AG04449 (cell line): ENCODE data around the gene PRMT5.

Experiments
- CTCF ChIA-PET: fragments of 350-600 bp; formaldehyde crosslinking; extraction: SDS; loops from one replicate; lab custom pipeline; 2021; ENCODE audit warnings: antibody characterized with exemption; lab: Yijun Ruan, JAX
- POLR2A ChIA-PET: fragments of 400-600, 350-600 bp; formaldehyde crosslinking; extraction: SDS; loops from one replicate; lab custom pipeline; 2020; ENCODE audit warnings: antibody characterized with exemption, inconsistent platforms; lab: Yijun Ruan, JAX
- DNase-seq: peaks from one replicate; pipeline ENCODE4 v3.0.0-alpha.2; 2010; ENCODE audit warnings: low read depth, low spot score
- H3K4me3 ChIP-seq: 2 replicates; pipeline ENCODE4 v1.5.1; 2011; ENCODE audit warnings: low read depth, mild to moderate bottlenecking, control low read depth, low read length
- TF ChIP-seq, protein P1 (sequence below): IDR thresholded peaks from one replicate; pipeline ENCODE4 v1.5.1; 2011; ENCODE audit warnings: mild to moderate bottlenecking, moderate library complexity, low read length, control low read depth, inconsistent platforms; ENCODE audit not compliant: insufficient read depth; ENCODE audit errors: missing control alignments

The PRMT5 gene

DNA sequence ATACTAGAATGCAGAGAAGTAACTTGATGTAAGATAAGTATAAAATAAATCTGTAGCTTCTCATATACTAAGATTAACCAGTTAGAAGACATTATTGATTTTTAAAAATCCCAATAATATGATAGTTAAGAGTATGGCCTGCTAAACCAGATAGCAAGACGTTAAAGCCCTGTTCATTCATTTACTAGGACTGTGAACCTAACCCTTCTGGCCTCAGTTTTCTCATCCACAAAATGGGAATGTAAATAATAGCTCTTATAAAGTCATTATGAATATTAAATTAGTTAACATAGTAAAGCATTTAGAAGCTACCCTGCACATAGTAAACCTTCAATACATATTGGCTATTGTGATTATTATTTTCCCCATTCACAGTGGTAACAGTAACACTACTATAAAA lies 6.0 kb upstream of the PRMT5 start:
- TF ChIP-seq, protein P1, sequence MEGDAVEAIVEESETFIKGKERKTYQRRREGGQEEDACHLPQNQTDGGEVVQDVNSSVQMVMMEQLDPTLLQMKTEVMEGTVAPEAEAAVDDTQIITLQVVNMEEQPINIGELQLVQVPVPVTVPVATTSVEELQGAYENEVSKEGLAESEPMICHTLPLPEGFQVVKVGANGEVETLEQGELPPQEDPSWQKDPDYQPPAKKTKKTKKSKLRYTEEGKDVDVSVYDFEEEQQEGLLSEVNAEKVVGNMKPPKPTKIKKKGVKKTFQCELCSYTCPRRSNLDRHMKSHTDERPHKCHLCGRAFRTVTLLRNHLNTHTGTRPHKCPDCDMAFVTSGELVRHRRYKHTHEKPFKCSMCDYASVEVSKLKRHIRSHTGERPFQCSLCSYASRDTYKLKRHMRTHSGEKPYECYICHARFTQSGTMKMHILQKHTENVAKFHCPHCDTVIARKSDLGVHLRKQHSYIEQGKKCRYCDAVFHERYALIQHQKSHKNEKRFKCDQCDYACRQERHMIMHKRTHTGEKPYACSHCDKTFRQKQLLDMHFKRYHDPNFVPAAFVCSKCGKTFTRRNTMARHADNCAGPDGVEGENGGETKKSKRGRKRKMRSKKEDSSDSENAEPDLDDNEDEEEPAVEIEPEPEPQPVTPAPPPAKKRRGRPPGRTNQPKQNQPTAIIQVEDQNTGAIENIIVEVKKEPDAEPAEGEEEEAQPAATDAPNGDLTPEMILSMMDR, result no peak
- ChIA-PET POLR2A (no interaction called here), CTCF (interaction anchor here (0.7 to 2.2 kb wide), 11 partner anchors 9 to 379 kb away, joined by 3 to 5 read pairs (median 3); partner anchors contain the start of gene CDH24)

DNA sequence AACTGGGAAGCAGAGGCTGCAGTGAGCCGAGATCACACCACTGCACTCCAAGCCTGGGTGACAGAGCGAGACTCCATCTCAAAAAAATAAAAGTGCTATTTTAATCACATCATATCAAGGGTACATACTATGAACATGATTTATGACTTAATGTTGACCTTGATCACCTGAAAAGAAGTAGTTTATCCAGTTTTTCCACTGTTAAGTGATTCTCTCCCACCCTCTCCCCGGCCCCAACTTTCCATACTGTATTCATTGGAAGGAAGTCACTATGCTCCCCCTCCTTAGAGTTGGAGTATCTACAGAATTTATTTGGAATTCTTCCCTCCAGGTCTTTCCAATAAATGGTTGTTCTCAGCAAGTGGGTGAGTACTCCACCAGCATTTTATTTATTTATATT lies 3.0 kb upstream of the PRMT5 start:
- TF ChIP-seq, protein P1, result no peak
- H3K4me3 ChIP-seq, result no peak overlapping the region
- CTCF ChIA-PET, result interaction anchor here (3.2 to 4.5 kb wide), 3 partner anchors 10 to 31 kb away, joined by 12 to 100 read pairs (median 13); no protein-coding TSS in a partner anchor
- POLR2A ChIA-PET, result no interaction called here
- DNase-seq, result no peak

More for the DNA sequence above, 6.0 kb upstream of the PRMT5 start:
- no peak for DNase-seq
- no peak overlapping the region for H3K4me3 ChIP-seq

DNA sequence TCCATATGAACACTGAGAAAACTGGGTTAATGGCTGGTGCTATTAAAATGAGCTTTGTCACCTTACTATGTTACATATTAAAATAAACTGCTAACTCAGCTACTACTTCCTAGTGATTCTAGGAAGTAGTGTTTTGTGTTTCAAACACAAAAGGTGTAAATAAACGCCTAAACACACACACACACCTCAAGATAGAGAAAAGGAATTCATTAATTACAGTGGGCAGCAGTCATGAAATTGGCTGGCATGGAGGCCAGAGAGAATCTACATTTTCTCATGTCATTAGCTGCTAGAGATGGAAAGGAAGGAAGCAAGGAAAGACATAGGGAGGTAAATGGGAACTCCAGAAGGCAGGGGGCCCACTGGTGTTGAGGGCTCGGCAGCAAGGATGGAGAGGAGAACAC lies 787 bp upstream of the PRMT5 start:
- ChIA-PET CTCF (interaction anchor here (0.8 to 4.5 kb wide), 39 partner anchors 10 to 538 kb away, joined by 3 to 100 read pairs (median 6); partner anchors contain the start of genes AJUBA, CDH24, HAUS4 and RBM23), POLR2A (interaction anchor here (0.8 to 2.2 kb wide), 6 partner anchors 10 to 81 kb away, joined by 3 to 24 read pairs (median 4); partner anchors contain the start of genes AJUBA, HAUS4 and RBM23)
- no peak for DNase-seq
- TF ChIP-seq, protein P1, result no peak
- peak overlapping the region; percentile 100 for H3K4me3 ChIP-seq

DNA sequence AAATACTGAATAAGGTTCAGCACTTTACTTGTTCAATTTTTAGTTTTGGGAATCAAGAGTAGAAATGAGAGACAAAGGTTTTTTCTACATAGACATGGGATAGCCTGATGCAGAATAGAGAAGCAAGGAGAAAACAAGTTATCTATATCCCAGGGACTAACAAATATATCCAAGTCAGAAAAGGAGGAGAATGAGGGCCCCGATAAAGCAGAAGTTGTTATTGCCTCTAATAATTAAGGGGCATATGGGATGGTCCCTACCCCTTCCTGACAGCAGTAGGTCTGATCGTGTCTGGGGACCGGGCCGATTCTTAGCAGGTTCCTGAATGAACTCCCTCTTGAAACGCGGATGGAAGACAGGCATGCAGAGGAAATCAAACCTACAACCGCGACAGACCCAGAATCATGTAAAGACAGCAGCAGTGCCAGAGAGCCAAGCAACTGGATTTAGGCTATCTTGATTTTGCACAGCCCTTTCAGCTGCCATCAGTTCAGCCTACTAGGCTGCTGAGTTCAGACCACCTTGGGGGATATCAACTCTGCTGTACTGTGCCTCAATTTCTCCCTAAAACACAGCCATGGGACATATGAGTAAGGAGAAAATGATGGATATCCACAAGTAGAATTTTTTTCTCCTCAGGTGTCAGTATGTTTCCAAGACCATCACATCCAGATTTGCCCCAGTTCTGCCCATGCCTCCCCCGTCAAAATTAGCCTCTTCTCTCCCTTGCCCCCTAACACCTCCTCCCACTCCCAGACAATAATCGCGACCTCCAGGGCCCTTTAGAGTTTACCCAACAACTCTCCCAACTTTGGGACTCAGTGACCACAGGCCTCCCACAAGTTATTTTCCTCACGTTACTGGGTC lies 706 bp downstream of the PRMT5 start:
- CTCF ChIA-PET, result interaction anchor here (0.8 to 6.2 kb wide), 20 partner anchors 9 to 371 kb away, joined by 3 to 100 read pairs (median 12); partner anchors contain the start of genes AJUBA, CDH24, LRP10 and RBM23
- TF ChIP-seq, protein P1, result no peak
- H3K4me3 ChIP-seq, result peak overlapping the region; percentile 100
- no peak for DNase-seq
- POLR2A ChIA-PET, result interaction anchor here (0.9 to 2.2 kb wide), 8 partner anchors 9 to 130 kb away, joined by 3 to 24 read pairs (median 4); partner anchors contain the start of genes AJUBA and RBM23

DNA sequence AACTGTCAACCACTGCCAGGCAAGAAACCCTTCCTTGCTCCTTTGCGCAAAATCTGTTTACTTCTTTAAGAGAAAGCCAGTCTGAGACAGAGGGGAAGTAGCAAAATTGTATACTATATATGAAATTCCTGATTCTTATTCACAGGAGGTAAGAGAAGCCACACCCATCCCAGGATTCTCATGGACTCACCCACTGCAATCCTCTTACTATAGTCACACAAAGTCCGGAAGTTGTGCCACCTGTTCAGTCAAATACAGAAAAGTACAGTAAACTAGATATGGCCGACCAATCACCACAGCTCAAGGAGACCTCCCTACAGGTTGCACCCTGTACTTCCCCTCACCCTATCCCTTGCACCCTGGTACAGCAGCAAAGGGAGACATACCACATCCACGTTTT lies 2.9 kb downstream of the PRMT5 start:
- DNase-seq, result no peak
- ChIA-PET POLR2A (no interaction called here), CTCF (interaction anchor here (0.9 to 6.2 kb wide), 5 partner anchors 25 to 132 kb away, joined by 3 to 27 read pairs (median 5); partner anchors contain the start of gene LRP10)
- H3K4me3 ChIP-seq, result no peak overlapping the region
- TF ChIP-seq, protein P1, result no peak

DNA sequence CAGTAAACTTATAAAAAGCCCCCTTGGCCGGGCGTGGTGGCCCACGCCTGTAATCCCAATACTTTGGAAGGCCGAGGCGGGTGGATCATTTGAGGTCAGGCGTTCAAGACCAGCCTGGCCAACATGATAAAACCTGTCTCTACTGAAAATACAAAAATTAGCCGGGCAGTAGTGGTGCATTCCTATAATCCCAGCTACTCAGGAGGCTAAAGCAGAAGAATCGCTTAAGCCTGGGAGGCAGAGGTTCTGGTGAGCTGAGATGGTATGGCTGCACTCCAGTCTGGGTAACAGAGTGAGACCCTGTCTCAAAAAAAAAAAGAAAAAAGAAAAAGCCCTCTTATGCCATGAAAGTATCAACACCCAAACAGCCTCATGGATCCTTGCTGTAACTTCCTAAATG lies 3.7 kb downstream of the PRMT5 start:
- DNase-seq, result no peak
- CTCF ChIA-PET, result interaction anchor here (0.9 to 6.2 kb wide), 4 partner anchors 24 to 133 kb away, joined by 3 to 27 read pairs (median 10); partner anchors contain the start of gene LRP10
- no peak overlapping the region for H3K4me3 ChIP-seq
- TF ChIP-seq, protein P1, result no peak
- POLR2A ChIA-PET, result no interaction called here
